Forelimb muscle (tissue), 1 donor: ENCODE results near the gene ADAR. TPM values are rescaled to one million over a fixed set of nuclear protein-coding genes. Genes with fewer than 3 reads are reported as not detected.

Experiments
- DNase-seq: peaks from one replicate; pipeline ENCODE4 v3.0.0-alpha.2; 2013; ENCODE audit warnings: low read depth
- polyA plus RNA-seq: library from polyadenylated mRNA; unstranded; fragments of 120-200 nt; gene quantifications from one replicate; pipeline ENCODE4 v1.2.1, GENCODE V29; 2013; ENCODE audit not compliant: insufficient read length

Gene ADAR
- polyA plus RNA-seq, 1 donor = 40.0 TPM

DNA sequence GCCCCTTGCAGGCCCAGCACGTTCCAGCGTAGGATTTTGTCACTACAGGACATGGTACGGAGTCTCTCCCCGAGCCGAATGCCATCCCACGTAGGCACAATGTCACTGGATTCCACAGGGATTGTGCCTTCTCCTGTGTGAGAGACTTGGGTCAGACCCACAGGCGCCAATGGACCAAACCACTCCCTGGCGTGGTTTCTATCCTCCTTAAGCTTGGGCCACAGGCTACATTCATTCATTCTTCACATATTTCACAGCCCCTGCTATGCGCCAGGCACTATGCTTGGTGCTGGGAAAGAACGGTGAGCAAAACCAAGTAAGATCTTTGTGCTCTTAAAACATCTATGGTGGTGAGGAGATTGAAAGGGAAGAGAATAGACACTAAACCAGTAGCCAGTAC is 21.8 kb downstream of the ADAR start:
- no peak for DNase-seq

DNA sequence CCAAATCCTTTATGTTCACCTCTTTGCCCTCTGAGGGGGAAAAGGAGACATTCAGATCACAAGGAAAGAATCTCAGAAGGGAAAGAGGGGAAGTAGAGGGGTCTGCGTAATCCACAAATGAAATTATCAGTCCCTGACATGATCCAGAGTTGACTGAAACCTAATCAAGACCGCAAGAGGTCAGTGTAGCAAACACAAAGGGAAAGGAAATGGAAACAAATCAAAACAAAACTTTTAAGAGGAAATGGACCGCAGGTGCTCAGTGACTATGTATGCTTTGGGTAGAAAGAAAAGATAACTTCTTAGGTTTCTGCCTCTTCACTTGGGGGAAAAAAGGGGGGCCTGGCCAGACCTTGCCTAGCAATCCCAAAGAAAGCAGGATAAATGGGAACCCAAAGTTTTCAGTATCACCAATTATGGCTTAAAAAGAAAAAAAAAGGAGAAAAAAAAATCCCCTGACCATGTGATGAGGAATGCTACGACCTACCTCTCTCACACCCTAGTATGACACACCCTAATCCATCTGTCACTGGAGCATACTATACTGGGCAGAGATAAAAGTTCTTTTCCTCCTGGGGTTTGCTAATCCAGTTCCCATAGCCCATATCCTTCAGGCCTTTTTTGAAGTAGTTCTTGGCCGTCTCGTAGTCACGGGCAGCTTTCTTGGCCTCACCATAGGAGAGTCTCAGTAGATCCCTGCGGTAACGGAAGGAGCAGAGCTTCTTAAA is 23.6 kb downstream of the ADAR start:
- DNase-seq = no peak

DNA sequence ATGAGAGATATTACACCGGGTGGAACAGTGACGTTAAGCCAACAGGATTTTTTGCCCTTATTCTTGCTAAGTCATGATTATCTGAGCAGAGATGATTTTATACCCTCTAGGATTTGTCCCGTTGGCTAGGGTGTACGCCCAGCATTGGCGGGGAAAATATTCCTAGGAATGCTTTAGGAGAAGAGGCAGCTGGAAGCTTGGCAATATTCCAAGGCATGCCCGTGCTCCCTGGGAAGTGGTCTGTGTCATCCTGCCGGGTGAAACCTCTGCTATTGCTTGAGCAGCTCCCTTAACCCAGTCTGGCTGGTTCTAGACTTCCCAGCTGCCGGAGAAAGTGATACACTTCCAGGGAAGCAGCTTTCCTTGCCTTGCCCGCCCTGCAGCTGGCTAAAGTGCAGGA is 24.2 kb downstream of the ADAR start:
- DNase-seq = no peak

DNA sequence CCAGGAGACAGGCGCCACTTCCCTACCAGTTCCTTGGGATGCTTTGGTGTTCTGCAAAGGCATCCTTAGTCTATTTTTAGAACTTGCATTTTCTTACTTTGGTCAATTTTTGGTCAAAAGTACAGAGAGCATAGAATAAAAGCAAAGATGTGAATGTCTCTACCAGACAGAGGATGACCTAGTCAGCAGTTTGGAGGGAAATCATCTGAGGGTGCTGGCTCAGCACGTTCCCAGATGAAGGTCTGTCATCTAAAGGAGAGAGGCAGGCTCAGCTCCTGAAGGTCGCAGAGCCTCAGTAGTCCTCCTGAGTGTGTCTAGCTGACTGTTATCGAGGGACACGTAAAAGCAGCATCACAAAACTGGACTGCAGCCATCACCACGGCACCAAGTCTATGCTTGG is 25.1 kb downstream of the ADAR start:
- no peak for DNase-seq

DNA sequence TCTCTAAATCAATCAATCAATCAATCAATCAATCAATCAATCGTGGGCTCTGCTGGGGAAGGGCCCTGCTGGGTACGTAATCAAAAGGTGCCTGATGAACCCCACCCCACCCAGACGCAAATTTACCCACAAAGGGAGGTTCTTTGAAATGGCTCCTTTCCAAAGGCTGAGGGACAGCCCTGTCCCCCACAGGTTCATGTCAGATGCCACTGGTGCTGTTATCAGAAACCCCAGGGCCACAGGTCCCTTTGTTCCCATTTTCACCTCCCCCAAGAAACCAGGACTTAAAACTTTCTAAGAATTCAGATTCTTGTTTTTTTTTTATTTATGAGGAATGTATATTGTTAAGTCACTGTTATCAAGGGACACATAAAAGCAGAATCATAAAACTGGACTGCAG is 26.2 kb downstream of the ADAR start:
- DNase-seq = no peak

DNA sequence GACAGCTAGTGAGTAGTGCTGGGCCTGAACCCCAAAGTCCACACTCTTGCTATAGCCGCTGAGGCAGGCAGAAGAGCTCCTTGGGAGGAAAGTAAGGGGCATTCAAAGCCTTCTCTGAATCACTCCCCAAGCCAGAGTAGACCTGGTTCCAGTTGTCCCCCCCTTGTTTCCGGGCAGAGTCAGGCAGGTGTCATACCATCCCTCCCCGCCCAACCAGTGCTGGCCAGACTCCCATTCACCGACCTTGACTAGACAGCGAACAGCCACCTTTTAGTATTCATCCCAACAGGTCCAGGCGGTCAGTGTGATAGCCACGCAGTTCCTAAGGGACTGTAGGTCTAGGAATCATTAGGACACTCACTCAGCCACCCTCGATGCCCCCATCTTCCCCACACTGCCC is 28.6 kb downstream of the ADAR start:
- DNase-seq = no peak

DNA sequence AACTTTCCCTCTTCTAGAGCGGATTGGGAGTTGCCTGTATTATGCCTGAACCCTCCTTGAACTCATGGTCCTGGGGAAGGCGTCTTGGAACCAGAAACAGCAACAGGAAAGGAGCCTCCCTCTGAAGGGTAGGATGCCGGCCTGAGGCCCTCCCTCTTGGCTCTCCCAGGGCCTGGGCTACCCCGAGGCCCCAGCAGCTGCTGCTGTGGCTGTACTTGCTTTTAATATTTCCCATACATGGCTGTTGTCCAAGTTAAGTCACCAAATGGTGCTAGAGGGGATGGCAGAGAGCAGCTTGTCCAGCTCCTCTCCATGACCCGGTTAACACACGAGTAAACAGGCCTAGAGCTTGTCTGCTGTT is 29.9 kb downstream of the ADAR start:
- DNase-seq = no peak

DNA sequence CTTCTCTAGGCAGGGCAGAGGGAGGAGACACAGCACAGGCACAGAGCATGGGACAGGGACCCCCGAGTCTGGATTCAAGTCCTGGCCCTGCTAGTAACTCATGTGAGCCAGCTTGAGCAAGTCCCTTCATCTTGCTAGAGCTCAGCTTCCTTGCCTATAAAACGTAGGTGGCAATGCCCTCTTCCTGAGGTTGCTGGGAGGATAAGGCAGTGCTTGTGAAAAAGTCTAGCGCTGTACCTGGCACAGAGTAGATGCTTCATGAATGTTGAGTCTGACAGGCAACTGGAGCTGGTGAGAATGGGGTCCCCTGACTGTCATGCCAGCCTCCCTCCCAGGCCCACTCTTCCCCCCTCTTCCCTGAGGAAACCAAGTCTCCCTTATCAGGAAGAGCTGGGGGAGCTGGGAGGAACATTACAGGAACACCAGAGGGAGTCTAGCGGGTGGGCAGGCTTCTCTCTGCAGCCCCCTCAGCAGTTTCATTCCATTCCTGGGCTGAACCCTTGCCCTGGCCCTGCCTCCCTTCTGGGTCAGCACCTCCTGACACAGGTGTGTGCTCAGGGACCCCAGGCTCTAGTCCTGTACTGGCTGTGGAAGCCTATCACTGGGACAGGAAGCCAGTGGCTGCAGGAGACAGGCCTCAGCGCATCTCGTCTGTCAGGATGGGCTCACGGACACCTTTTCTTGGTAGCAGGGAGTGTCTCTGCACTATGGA is 30.5 kb downstream of the ADAR start:
- DNase-seq = no peak

DNA sequence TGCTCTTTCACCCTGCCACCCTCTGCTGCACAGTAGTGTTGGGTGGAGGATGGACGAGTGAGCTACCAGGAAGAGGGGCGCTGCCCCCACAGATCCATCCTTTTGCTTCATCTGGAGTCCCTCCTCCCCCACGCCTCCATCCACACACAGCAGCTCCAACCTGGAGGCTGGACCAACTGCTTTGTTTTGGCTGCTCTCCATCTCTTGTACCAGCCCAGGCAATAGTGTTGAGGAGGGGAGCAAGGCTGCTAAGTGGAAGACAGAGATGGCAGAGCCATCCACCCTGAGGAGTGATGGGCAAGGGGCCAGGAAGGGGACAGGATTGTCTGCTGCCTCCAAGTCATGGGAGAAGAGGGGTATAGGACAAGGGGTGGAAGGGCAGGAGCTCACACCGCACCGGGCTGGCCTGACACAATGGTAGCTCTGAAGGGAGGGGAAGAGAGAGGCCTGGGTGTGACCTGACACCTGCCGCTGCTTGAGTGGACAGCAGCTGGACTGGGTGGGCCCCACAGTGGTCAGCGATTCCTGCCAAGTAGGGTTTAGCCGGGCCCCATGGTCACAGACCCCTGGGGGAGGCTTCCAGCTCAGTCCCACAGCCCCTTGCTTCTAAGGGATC is 31.9 kb downstream of the ADAR start:
- no peak for DNase-seq

DNA sequence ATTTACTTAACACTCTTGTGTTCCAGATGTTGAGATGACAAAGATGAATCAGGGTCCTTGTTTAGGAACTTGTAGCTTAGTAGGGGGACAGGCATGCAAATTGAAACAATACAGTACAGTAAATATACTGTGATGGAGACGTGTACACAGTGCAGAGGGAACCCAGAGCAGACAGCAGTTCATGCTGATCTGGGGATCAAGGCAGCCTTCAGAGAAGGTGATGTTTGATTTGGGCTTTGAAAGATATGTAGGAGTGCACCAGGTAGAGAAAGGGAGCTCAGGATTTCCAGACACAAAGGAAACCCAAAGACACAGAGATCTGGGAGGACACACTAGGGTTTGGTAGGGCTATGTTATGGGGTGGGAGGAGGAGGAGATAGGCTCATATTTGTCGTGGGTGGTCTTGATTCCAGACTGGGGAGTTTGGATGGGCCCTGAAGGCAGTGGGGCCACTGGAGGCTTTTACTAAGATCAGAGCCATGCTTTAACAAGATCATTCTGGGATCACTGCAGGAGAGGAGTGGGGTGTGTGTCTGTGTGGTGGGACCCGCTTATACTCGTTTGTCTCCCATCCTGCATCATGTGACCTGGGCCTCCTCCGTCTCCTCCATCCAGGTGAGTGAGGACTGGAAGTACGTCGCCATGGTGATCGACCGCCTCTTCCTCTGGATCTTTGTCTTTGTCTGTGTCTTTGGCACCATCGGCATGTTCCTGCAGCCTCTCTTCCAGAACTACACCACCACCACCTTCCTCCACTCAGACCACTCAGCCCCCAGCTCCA is 32.6 kb downstream of the ADAR start:
- DNase-seq = no peak

DNA sequence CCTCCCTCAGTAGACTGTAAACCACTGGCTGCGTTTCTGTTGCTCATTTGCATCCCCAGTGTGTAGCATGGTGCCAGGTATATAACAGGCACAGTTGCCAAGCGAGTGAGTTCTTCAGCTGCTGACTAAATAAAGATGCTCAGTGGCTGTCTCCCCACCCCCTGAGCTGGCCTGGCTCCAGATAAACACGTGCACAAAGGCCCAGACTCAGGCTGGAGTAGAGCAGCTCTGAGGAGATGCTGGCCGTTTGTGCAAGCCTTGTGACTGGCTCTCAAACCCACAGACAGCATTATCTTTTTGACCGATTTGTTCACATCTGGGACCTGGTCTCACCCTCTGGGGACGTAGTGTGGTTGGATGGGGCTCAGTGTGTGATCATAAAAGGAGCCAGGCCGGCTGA is 33.3 kb downstream of the ADAR start:
- DNase-seq = no peak

DNA sequence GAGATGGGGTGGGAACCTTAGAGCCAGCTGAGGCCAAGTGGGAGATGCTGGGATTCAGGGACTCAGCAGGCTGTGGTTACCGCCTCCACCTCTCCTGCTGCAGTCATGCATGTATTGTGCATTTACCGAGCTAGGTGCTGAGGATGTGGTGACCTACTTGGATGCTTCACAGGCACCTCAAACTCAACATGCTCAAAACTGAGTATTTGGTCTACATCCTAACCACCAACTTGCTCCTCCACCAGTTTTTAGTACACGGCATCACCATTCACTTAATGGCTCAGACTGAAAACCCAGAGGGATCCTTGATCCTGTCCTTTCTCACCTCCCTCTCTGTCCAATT is 34.8 kb downstream of the ADAR start:
- no peak for DNase-seq

DNA sequence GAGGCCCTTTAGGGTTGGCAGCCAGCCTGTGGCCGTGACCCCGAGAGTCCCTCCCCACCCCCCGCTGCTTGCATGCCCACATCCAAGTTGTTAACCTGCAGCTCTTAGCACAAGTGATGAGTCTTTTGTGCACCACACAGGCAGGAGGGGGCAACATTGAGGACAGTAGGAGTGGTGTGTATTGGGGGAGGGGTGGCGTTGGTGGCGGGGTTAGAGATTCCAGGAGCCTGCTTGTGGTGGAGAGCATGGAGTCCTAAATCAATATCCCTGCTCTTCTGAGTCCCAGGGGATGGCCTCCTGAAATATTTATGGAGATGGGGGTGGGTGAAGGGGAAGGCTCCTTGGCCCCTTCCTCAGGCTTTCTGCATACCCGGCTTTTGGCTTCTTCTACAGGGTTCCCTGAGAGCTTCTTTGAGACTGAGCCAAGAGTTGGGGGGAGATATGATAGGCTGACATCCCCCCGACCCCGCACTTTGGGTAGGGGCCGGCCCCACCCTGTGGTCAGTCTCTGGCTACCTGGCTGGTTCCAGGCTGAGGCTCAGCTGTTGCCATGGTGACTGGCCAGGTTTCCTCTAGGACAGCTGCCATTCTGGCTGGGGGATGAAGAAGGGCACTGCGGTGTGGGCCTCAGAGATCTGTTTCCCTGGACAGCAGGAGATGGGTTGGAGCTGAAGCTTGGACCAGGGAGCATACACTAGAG is 35.4 kb downstream of the ADAR start:
- no peak for DNase-seq

DNA sequence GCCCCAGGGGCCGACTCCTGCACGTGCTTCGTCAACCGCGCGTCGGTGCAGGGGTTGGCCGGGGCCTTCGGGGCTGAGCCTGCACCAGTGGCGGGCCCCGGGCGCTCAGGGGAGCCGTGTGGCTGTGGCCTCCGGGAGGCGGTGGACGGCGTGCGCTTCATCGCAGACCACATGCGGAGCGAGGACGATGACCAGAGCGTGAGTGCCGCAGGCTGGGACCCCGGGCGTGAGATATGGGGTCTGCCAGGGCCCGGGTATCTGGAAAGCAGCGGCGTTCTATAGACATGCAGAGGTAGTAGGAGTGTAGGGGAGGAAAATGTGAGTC is 36.1 kb downstream of the ADAR start:
- DNase-seq = no peak

DNA sequence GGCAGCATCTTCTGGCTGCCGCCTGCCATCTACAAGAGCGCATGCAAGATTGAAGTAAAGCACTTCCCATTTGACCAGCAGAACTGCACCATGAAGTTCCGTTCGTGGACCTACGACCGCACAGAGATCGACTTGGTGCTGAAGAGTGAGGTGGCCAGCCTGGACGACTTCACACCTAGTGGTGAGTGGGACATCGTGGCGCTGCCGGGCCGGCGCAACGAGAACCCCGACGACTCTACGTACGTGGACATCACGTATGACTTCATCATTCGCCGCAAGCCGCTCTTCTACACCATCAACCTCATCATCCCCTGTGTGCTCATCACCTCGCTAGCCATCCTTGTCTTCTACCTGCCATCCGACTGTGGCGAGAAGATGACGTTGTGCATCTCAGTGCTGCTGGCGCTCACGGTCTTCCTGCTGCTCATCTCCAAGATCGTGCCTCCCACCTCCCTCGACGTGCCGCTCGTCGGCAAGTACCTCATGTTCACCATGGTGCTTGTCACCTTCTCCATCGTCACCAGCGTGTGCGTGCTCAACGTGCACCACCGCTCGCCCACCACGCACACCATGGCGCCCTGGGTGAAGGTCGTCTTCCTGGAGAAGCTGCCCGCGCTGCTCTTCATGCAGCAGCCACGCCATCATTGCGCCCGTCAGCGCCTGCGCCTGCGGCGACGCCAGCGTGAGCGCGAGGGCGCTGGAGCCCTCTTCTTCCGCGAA is 36.6 kb downstream of the ADAR start:
- no peak for DNase-seq

DNA sequence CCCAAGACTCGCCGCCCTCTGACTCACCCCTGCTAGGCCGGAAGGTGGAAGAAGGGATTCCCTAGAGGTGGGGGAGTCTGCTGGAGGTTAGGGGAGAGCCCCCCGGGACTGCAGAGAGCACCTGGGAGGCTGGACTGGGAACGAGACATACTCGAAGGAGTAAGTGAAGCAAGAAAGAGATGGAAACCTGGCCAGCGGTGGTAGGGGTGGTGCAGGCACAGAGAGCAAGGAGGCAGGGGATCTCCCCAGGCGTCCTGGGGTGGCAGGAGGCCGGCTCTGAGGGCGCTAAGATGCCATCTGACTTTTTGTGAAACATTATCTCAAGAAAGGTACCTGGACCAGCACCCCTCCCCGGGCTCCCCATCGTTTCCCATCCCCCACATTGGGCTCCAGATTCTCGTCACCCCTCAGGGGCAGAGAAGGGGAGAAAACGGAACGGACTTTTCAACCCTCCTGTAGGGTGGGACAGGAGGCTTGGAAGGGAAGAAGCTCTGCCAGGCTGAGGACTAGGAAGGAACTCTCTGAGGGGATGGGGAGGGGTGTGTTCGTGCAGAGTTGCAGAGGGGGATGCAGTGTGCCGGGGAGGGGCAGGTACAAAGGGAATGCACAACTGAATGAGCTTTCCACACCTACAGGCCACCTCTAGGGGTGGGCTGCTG is 39.7 kb downstream of the ADAR start:
- no peak for DNase-seq

DNA sequence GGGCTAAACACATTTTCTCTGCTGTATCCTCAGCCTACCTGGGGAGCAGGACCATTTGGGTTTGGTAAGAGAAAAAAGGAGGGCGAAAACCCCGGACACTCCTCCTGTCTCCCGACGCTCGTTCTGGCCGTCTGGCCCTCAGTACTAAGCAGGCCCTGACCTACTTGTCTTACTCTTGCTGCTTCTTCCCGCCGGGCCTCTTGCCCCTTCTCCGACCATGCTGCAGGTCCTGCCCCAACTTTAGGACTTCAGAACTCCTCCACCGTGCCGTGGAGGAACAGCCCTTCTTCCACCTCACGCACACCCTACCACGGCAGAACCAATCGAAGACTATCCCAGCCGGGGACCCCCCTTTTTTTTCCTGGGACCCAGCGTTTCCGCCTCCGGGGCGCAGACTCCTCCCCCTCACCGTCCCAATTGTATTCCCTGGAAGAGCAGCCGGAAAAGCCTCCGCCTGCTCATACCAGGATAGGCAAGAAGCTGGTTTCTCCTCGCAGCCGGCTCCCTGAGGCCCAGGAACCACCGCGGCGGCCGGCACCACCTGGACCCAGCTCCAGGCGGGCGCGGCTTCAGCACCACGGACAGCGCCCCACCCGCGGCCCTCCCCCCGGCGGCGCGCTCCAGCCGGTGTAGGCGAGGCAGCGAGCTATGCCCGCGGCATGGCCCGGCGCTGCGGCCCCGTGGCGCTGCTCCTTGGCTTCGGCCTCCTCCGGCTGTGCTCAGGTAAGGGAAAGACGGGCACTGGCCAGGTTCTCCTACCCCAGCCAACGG is 40.4 kb downstream of the ADAR start, which contains the start of gene CHRNB2:
TSS of gene CHRNB2 (plus strand) at position 393 of the 771 bp plus-strand sequence. CDS start at position 660, 267 bp downstream.
- DNase-seq = no peak

DNA sequence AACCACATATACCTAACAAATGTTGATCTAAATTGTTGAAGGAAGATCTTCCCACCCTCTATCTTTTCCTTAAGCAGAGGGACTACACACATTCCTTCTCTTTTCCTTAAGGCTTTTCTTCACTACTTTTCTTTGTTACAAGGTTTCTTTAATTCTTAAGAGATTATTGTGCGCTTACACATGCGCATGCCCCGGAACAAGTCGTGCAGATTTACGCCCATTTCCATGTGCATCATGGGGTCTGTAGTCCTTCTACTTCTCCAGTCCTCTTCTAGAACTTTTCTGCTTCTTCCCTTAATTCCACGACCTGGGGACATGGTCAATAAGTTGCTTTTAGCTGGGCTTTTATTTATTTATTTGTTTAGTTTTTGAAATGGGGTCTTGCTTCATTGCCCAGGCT is 42.1 kb downstream of the ADAR start:
- no peak for DNase-seq

DNA sequence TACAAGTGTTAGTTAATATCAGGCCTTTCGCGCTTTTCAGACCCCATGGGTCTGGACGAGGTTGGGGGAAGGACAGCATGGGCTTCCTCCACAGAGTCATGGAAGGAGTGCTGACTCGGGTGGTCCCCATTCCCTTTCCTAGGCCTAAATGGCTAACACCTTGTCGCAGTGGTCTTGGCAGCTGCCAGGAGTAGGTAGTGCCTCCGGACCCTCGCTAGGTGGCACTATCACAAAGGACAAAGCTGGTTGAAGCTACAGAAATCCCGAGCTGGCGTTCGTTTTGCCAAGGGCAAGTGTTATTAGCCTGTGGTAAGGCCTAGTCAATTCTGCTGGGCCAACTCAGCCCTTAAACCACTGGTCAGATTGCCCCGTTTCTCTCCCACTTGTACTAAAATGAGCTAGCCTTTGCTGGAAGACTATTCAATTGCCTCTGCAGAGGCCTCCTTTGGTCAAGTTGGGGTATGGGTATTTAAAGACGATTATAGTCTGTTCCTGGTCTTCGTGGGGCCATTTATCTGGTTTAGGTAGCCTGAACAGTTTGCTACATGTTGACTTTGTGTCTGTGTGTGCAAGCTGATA is 48.4 kb downstream of the ADAR start:
- peak; percentile 76 for DNase-seq
